COR-L47 (cell line): ENCODE measurements around the gene SCYGR5.
"Not testable (repeated sequence)": the region's sequence is repeated elsewhere in the genome, so short reads cannot be mapped to it uniquely, and the experiment has no call there.

Source experiments
- DNase-seq: peaks from one replicate; lab custom pipeline; 2025; lab: John Stamatoyannopoulos, UW

SCYGR5 gene

GRCh38 chr2:227666631-227667170 lies at the start of gene SCYGR5:
Gene SCYGR5 (plus strand): TSS chr2:227666804. CDS start chr2:227666804, 0 bp downstream.
- not testable (repeated sequence) for DNase-seq

GRCh38 chr2:227617316-227618230 lies 49.0 kb upstream of the SCYGR5 start, which contains the start of gene SCYGR4:
Gene SCYGR4 (plus strand): TSS chr2:227617498. CDS start chr2:227617498, 0 bp downstream.
- DNase-seq = no peak

- DNase-seq = no peak
Measured at GRCh38 chr2:227623226-227623625, 43.4 kb upstream of the SCYGR5 start.

- no peak for DNase-seq
Measured at GRCh38 chr2:227625420-227625819, 41.2 kb upstream of the SCYGR5 start.

- no peak for DNase-seq
Measured at GRCh38 chr2:227626580-227627151, 39.9 kb upstream of the SCYGR5 start.

- DNase-seq = no peak
Measured at GRCh38 chr2:227627769-227628168, 38.8 kb upstream of the SCYGR5 start.

- DNase-seq = no peak
Measured at GRCh38 chr2:227629435-227629834, 37.2 kb upstream of the SCYGR5 start.

- DNase-seq = no peak
Measured at GRCh38 chr2:227630322-227630721, 36.3 kb upstream of the SCYGR5 start.

- DNase-seq = no peak
Measured at GRCh38 chr2:227632827-227633226, 33.8 kb upstream of the SCYGR5 start.

GRCh38 chr2:227634201-227634600 lies 32.4 kb upstream of the SCYGR5 start:
- no peak for DNase-seq

GRCh38 chr2:227642656-227643055 lies 23.9 kb upstream of the SCYGR5 start:
- DNase-seq = no peak

- no peak for DNase-seq
Measured at GRCh38 chr2:227643990-227644551, 22.5 kb upstream of the SCYGR5 start.

GRCh38 chr2:227653419-227653818 lies 13.2 kb upstream of the SCYGR5 start:
- no peak for DNase-seq

GRCh38 chr2:227654426-227654825 lies 12.2 kb upstream of the SCYGR5 start:
- DNase-seq = no peak

GRCh38 chr2:227655454-227655853 lies 11.2 kb upstream of the SCYGR5 start:
- no peak for DNase-seq

- DNase-seq = no peak
Measured at GRCh38 chr2:227657199-227657845, 9.3 kb upstream of the SCYGR5 start.

- no peak for DNase-seq
Measured at GRCh38 chr2:227661025-227661649, 5.5 kb upstream of the SCYGR5 start.

GRCh38 chr2:227661827-227662226 lies 4.8 kb upstream of the SCYGR5 start:
- DNase-seq = no peak

- no peak for DNase-seq
Measured at GRCh38 chr2:227665189-227665940, 1.2 kb upstream of the SCYGR5 start.

GRCh38 chr2:227671170-227671905 lies 4.7 kb downstream of the SCYGR5 start:
- DNase-seq = no peak
